ENCODE data around the gene SLC6A9. TPM values are rescaled to one million over a fixed set of nuclear protein-coding genes. Genes with fewer than 3 reads are reported as not detected.

Gene SLC6A9
- total RNA-seq, 1 experiment from 2014 or later = 12.8 TPM

DNA sequence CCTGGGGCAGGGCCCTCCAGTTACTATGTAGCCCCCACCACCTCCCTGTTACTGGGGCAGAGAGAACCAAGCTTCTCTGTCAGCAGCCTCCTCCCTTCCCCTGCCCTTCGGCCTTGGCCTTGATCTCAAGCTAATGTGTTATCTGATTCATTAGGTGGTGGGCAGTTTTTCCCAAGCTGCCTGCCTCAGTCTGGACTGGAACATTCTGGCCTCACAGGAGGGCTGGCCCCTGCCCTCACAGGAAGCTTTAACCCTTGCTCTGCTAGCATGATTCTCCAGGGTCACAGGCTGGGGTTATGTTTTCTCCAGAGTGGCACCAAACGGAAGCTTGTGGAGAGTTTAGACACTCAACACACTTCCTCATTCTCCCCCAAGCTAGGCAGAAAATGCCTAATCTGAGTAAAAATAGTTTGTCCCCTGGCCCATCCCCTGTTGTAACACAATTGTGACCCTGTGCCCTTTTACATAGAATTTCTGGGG is 37.2 kb upstream of the SLC6A9 start:
- Histone ChIP-seq H3K9ac (ENCODE audit: low read length) (no peak overlapping the region), H3K4me3 (replicated peaks in 1 of 2; ENCODE audit: low read depth in 1 of 2, low read length in 2 of 2) (no peak overlapping the region), H3K36me3 (ENCODE audit: control insufficient read depth in 1 of 2, insufficient read depth in 2 of 2, low read length in 2 of 2) (no peaks in the 10 kb centered on the region), H3K27me3 (ENCODE audit: insufficient read depth, low read length) (no peaks in the 10 kb centered on the region), H3K4me1 (ENCODE audit: control insufficient read depth in 1 of 2, insufficient read depth in 2 of 2, low read length in 2 of 2) (peaks cover 7 to 17% of the 10 kb centered on the region in 2 experiments), H2AFZ (ENCODE audit: low read depth, low read length, poor library complexity, severe bottlenecking) (no peak overlapping the region), H4K20me1 (ENCODE audit: insufficient read depth) (no peaks in the 10 kb centered on the region), H3K27ac (ENCODE audit: low read depth, low read length) (no peak overlapping the region), H3K9me3 (ENCODE audit: control insufficient read depth in 1 of 2, insufficient read depth in 1 of 2, low read depth in 1 of 2, low read length in 2 of 2) (no peaks in the 10 kb centered on the region), H3K4me2 (ENCODE audit: low read length) (no peak overlapping the region), H3K79me2 (ENCODE audit: insufficient read depth, low read length) (no peaks in the 10 kb centered on the region), H3K9me2 (ENCODE audit: insufficient read depth) (no peaks in the 10 kb centered on the region)
- ATAC-seq (no peak), DNase-seq (ENCODE audit: low read depth, low spot score) (no peak)
- TF ChIP-seq SIN3A (IDR thresholded peaks at IDR 0.05; ENCODE audit: low read depth) = no peak
- TF ChIP-seq CEBPB (IDR thresholded peaks at IDR 0.05; ENCODE audit: low read depth) = no peak
- TF ChIP-seq RAD21 (IDR thresholded peaks at IDR 0.05; ENCODE audit: low read depth) = no peak
- TF ChIP-seq JUND (IDR thresholded peaks at IDR 0.05) = no peak
- no peak for TF ChIP-seq ELF1 (IDR thresholded peaks at IDR 0.05; ENCODE audit: borderline replicate concordance, low read depth)
- no peak for TF ChIP-seq POLR2AphosphoS5 (IDR thresholded peaks at IDR 0.05; ENCODE audit: low read depth, low read length)
- TF ChIP-seq EZH2phosphoT487 (IDR thresholded peaks at IDR 0.05; ENCODE audit: borderline replicate concordance) = no peak
- no peak for TF ChIP-seq YY1 (IDR thresholded peaks at IDR 0.05; ENCODE audit: extremely low read depth, insufficient replicate concordance, low read depth, low read length)
- TF ChIP-seq POLR2A (IDR thresholded peaks at IDR 0.05; ENCODE audit: borderline replicate concordance, extremely low read depth, insufficient read depth, insufficient read length) = no peak
- TF ChIP-seq TCF7L2 (IDR thresholded peaks at IDR 0.05; ENCODE audit: borderline replicate concordance, extremely low read depth, insufficient read depth, insufficient read length) = no peak
- TF ChIP-seq, protein P1, sequence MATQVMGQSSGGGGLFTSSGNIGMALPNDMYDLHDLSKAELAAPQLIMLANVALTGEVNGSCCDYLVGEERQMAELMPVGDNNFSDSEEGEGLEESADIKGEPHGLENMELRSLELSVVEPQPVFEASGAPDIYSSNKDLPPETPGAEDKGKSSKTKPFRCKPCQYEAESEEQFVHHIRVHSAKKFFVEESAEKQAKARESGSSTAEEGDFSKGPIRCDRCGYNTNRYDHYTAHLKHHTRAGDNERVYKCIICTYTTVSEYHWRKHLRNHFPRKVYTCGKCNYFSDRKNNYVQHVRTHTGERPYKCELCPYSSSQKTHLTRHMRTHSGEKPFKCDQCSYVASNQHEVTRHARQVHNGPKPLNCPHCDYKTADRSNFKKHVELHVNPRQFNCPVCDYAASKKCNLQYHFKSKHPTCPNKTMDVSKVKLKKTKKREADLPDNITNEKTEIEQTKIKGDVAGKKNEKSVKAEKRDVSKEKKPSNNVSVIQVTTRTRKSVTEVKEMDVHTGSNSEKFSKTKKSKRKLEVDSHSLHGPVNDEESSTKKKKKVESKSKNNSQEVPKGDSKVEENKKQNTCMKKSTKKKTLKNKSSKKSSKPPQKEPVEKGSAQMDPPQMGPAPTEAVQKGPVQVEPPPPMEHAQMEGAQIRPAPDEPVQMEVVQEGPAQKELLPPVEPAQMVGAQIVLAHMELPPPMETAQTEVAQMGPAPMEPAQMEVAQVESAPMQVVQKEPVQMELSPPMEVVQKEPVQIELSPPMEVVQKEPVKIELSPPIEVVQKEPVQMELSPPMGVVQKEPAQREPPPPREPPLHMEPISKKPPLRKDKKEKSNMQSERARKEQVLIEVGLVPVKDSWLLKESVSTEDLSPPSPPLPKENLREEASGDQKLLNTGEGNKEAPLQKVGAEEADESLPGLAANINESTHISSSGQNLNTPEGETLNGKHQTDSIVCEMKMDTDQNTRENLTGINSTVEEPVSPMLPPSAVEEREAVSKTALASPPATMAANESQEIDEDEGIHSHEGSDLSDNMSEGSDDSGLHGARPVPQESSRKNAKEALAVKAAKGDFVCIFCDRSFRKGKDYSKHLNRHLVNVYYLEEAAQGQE (IDR thresholded peaks at IDR 0.05; ENCODE audit: low read depth) = no peak
- TF ChIP-seq, protein P2, sequence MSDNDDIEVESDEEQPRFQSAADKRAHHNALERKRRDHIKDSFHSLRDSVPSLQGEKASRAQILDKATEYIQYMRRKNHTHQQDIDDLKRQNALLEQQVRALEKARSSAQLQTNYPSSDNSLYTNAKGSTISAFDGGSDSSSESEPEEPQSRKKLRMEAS (IDR thresholded peaks at IDR 0.05) = no peak
- TF ChIP-seq, protein P3, sequence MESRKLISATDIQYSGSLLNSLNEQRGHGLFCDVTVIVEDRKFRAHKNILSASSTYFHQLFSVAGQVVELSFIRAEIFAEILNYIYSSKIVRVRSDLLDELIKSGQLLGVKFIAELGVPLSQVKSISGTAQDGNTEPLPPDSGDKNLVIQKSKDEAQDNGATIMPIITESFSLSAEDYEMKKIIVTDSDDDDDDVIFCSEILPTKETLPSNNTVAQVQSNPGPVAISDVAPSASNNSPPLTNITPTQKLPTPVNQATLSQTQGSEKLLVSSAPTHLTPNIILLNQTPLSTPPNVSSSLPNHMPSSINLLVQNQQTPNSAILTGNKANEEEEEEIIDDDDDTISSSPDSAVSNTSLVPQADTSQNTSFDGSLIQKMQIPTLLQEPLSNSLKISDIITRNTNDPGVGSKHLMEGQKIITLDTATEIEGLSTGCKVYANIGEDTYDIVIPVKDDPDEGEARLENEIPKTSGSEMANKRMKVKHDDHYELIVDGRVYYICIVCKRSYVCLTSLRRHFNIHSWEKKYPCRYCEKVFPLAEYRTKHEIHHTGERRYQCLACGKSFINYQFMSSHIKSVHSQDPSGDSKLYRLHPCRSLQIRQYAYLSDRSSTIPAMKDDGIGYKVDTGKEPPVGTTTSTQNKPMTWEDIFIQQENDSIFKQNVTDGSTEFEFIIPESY (IDR thresholded peaks at IDR 0.05; ENCODE audit: extremely low read depth, insufficient replicate concordance, low read length) = no peak
- no peak for TF ChIP-seq FOSL1 (IDR thresholded peaks at IDR 0.05; ENCODE audit: low read depth)
- TF ChIP-seq CBX3 (IDR thresholded peaks at IDR 0.05; ENCODE audit: low read depth) = no peak
- TF ChIP-seq, protein P4, sequence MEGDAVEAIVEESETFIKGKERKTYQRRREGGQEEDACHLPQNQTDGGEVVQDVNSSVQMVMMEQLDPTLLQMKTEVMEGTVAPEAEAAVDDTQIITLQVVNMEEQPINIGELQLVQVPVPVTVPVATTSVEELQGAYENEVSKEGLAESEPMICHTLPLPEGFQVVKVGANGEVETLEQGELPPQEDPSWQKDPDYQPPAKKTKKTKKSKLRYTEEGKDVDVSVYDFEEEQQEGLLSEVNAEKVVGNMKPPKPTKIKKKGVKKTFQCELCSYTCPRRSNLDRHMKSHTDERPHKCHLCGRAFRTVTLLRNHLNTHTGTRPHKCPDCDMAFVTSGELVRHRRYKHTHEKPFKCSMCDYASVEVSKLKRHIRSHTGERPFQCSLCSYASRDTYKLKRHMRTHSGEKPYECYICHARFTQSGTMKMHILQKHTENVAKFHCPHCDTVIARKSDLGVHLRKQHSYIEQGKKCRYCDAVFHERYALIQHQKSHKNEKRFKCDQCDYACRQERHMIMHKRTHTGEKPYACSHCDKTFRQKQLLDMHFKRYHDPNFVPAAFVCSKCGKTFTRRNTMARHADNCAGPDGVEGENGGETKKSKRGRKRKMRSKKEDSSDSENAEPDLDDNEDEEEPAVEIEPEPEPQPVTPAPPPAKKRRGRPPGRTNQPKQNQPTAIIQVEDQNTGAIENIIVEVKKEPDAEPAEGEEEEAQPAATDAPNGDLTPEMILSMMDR (IDR thresholded peaks at IDR 0.05 in 2 of 3, conservative IDR thresholded peaks at IDR 0.05 in 1 of 3; ENCODE audit: borderline replicate concordance in 1 of 3, insufficient read depth in 1 of 3, low read depth in 2 of 3, low read length in 2 of 3) = no peak
- TF ChIP-seq SP1 (IDR thresholded peaks at IDR 0.05; ENCODE audit: low read depth) = no peak
- TF ChIP-seq EGR1 (IDR thresholded peaks at IDR 0.05; ENCODE audit: low read depth) = no peak
- no peak for TF ChIP-seq ZFX (IDR thresholded peaks at IDR 0.05)
- no peak for TF ChIP-seq ZNF274 (IDR thresholded peaks at IDR 0.05; ENCODE audit: low read depth, low read length)
- ChIA-PET RAD21 (ENCODE audit: low non-redundant PET in 1 of 2, low total read pairs in 2 of 2, uncharacterized antibody in 2 of 2, unreplicated experiment in 2 of 2) (no interaction called here), POLR2A (no interaction called here), CTCF (interaction anchor here (1.1 kb wide), 1 partner anchor 20 kb away, joined by 3 read pairs; no protein-coding TSS in a partner anchor)
- no TSS peak for BruUV-seq (replicated peaks)
- intact Hi-C loops (cut with micrococcal nuclease) = no loop called here

All from HCT116 (cell line).